ENCODE measurements around the gene CCDC85B.

DNA sequence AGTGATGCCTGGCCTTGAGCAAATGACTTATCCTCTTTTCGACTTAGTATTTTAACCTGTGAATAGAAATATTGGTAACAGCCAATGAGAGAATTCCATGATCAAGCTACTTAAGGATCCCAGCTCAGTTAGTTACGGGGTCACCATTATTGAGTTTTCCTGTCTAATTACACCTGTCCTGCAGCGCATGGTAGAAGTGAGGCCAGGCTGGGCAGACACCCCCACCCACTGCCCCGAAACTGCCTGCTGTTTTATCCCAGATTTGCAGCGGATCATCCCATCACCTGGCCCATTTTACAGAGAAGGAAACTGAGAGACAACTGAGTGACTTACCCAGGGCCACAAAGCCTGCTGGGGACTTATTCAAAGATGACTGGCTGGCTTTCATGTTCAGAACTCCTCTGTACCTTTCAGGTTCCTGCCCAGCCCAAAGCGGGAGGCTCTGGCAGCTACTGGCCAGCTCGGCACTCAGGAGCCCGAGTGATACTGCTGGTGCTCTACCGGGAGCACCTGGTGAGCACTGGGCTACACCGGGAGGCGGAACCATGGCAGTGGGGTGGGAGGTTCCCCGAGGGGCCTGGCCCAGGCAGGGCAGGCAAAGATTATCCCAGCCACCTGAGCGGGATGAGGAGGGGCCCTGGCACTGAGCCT is 28.8 kb upstream of the CCDC85B start:
- no peak for TF ChIP-seq NRL (CRISPR knock-in tag; IDR thresholded peaks at IDR 0.05; ENCODE audit: borderline replicate concordance)
- TF ChIP-seq EZH2 (conservative IDR thresholded peaks at IDR 0.05; ENCODE audit: low read depth, low read length), result no peak
- TF ChIP-seq NFE2L2 (IDR thresholded peaks at IDR 0.05; ENCODE audit: low read length), result no peak
- TF ChIP-seq, protein P1, sequence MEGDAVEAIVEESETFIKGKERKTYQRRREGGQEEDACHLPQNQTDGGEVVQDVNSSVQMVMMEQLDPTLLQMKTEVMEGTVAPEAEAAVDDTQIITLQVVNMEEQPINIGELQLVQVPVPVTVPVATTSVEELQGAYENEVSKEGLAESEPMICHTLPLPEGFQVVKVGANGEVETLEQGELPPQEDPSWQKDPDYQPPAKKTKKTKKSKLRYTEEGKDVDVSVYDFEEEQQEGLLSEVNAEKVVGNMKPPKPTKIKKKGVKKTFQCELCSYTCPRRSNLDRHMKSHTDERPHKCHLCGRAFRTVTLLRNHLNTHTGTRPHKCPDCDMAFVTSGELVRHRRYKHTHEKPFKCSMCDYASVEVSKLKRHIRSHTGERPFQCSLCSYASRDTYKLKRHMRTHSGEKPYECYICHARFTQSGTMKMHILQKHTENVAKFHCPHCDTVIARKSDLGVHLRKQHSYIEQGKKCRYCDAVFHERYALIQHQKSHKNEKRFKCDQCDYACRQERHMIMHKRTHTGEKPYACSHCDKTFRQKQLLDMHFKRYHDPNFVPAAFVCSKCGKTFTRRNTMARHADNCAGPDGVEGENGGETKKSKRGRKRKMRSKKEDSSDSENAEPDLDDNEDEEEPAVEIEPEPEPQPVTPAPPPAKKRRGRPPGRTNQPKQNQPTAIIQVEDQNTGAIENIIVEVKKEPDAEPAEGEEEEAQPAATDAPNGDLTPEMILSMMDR (CRISPR knock-in tag; IDR thresholded peaks at IDR 0.05), result no peak
- no peak for TF ChIP-seq ZBTB3 (CRISPR knock-in tag; IDR thresholded peaks at IDR 0.05; ENCODE audit: borderline replicate concordance, low read depth)
- no peak for TF ChIP-seq SALL2 (CRISPR knock-in tag; IDR thresholded peaks at IDR 0.05)
- no peak for TF ChIP-seq HDAC6 (IDR thresholded peaks at IDR 0.05; ENCODE audit: low read depth, low read length)
- TF ChIP-seq HNRNPLL (IDR thresholded peaks at IDR 0.05; ENCODE audit: low read depth, low read length, poor library complexity, severe bottlenecking), result no peak

All from HepG2 (cell line).